Activated gamma-delta T cell (primary cell): ENCODE data around the gene PROX2.

Experiments used
- DNase-seq: peaks from one replicate; lab custom pipeline; 2025; lab: John Stamatoyannopoulos, UW
- total RNA-seq, 2 donors: gene quantifications; one replicate each; lab custom pipeline; 2026; lab: John Stamatoyannopoulos, UW

The PROX2 gene, protein sequence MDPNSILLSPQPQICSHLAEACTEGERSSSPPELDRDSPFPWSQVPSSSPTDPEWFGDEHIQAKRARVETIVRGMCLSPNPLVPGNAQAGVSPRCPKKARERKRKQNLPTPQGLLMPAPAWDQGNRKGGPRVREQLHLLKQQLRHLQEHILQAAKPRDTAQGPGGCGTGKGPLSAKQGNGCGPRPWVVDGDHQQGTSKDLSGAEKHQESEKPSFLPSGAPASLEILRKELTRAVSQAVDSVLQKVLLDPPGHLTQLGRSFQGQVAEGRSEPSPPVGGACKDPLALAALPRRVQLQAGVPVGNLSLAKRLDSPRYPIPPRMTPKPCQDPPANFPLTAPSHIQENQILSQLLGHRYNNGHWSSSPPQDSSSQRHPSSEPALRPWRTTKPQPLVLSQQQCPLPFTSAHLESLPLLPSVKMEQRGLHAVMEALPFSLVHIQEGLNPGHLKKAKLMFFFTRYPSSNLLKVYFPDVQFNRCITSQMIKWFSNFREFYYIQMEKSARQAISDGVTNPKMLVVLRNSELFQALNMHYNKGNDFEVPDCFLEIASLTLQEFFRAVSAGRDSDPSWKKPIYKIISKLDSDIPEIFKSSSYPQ
- total RNA-seq, result 0.26 to 0.57 reads per million in 2 donors

DNA sequence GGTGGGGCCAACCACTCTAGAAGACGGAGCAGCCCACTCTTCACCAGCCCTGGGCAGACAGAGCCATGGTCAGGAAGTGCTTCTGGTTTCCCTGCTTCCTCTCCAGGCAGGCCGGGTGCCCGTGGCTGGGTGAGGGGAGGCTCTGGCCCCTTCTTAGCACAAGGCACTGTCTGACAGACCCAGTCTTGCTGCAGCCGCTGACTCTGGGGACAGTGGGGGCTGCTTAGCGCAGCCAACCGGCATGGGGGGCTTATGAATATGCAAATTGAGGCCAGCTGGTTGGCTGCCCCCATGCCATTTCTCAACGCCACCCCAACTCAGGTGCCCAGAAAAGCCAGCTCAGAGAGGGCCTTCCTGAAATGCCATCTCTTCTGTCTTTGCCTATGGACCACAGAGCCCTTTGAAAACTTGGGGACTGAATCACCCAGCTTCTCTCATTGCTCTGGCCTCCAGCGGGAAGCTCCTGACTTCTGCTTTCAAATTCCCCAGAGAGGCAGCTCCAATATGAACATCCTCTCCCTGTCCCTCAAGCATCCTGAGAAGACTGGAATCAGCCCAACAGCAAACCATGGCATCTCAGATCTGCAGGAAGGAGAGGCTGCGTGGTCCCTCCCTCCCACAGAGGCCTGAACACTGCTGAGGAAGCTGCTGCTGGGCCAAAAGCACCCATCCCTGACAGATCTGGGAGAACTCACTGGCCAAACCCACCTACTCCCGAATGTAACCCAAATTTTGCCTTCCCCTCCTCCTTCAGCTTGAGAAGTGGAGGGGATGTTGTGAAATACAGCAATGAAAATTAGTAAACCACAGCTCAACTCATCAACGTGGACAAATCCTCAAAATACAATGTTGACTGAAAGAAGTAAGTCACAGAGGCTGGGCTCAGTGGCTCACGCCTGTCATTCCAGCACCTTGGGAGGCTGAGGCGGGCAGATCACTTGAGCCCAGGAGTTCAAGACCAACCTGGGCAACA is at the start of gene PROX2:
PROX2 (minus strand) TSS at position 205 of the 973 bp plus-strand sequence. CDS start 12,311 bp downstream, outside the sequence.
- DNase-seq, result peak; percentile 18

DNA sequence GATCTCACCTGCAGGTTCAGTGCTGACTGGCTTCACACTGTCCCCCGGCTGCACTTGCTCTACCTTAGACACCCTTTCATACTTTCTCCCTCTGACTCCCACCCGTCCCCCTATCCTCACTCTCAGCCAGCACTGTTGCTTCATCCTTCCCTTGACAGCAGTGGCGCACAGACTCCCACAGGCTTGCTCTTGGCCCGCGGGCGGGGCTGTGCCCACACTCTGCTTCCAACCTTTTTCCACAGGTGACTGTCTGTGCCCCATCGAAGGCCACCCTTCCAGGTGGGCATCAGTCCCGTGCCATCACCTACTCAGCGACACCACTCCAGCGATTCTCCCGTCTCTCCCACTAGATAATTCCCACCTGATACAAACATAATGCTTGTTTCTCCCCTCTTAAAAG is 48.1 kb upstream of the PROX2 start:
- no peak for DNase-seq

DNA sequence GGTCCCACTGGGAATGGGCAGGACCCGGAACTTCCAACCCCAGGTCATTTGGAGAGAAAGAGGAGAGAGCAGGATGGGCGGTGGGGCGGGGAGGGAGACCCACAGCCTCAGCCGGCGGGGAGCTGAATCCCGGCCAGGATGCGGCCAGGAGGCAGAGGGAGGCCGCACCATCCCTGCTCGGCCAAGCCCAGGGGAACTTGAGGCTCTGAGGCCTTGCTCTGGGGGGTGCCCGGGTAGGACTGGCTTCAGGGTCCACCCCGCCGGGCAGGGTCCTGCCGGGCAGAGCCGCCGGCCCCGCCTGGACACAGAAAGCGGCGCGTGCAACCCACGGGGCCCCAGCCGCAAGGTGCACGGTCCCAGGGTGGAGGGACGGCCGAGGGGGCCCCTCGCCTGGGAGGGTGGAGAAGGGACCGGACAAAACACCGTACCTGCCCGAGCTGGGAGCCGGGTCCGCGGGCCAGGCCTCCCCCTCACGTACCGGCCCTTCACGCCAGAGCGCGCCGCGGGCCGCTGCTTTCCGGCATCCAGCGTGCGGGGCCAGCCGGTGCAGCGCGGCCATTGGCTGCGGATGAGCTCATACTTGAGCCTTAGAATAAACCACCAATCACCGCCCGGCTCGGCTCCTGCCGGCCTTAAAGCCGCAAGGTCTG is 46.9 kb upstream of the PROX2 start, which contains the start of gene RPS6KL1:
RPS6KL1 (minus strand) TSS at position 509 of the 650 bp plus-strand sequence. CDS start 1,719 bp downstream, outside the sequence.
- DNase-seq, result peak; percentile 49

DNA sequence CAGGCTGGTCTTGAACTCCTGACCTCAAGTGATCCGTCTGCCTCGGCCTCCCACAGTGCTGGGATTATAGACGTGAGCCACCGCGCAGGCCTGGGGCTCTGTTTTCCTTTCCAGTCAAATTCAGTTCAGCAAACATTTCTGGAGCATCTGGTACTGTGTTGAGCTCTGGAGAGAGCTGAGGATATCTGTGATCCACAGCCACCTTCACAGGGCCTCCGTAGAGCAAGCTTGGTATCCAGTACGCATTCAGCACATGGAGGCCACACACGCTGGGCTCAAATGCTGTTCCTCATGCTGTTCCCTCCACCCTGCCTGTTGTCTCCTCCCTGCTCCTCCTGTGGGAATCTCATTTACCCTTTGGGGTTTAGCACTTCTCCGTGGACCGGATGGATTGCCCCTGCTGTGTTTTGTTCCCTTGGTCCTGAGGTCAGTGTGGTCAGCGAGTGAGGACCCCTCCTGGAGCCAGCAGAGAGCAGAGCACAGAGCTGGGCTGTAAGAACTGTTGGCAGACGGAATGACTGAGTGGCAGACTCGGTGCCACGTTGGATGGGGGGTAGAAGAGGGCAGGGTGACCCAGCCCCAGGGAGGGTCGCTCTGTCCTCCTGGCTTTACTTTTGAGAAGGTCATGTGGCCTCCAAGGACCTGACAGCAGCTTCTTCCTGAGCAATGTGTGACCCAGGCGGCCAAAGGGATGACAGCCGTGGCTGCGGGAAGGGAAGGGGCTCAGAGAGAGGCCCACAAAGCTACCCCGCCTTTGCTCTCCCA is 46.2 kb upstream of the PROX2 start:
- no peak for DNase-seq

DNA sequence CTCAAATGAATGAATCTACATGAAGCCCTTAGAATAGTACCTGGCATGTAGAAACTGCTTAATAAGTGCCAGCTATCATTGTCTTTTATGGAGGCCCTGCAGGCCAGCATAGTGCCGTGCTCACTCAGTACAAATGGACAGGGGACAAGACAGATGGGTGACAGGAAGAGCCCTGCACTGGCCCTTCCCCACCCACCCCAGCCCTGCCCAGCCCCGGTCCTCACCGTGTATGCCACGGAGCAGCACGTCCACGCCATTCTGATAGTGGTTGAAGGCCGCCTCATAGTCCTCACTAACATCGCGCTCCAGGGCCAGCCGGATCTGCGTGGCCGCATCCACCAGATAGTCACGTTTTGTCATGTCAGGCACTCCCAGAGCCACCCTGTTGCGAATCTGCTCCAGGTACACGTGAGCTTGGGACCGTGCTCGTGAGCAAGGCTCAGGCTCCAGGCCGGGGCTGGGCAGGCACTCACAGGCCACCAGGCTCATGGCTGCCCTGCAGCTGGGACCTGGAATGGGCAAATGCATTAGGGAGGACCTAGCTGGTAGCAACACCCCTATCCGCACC is 45.2 kb upstream of the PROX2 start:
- DNase-seq, result no peak

DNA sequence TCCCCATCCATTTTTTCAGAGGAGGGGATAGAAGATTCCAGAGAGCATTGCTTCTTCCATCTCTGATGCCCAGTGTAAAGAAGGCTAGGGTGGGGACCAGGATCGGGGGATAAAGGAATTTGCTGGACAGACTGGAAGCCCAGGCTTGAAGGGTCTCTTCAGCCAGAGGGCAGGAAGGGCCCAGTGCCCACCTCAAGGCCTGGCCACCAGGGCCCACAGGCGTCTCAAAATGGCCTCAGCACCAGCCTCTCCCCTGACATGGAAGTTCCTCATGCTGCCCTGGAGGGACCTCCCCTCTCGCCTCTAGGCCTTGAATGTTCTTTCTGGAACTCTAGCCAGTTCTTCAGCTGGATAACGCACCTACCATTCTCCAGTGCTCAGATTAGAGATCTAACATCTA is 44.3 kb upstream of the PROX2 start:
- no peak for DNase-seq

DNA sequence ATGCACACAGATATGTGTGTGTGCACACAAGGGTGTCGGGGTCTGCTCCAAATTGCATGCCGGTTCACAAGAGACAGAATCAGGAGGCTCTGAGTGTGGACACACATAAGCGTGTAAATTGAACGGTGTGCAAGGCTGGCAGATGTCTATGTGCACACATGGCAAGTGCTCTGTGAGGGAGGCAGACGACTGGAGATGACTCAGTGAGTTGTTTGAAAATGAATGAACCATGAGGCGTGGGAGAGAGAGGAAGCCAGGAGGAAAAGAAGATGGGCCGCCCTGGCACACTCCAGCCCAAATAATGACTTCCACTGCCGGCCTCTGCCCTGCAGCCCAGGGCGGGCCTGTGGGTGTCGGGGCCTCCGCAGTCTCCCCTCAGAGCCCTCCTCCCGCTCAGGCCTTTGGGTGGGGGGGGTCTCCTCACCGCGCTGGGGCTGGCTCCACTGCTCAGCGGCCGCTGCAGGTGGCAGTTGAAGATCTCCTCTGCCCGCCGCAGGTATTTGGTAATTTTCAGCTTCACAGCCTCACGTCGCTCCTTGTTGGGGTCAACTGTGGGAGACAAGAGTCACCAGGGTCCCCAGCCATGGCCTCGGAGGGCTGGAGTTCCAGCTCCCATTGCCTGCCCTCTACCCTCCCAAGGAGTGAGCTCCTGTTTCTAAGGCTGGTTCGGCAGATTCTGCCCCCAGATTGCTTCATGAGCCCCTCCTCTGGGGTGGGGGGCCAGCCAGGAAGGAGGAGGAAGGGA is 43.6 kb upstream of the PROX2 start:
- DNase-seq, result no peak

DNA sequence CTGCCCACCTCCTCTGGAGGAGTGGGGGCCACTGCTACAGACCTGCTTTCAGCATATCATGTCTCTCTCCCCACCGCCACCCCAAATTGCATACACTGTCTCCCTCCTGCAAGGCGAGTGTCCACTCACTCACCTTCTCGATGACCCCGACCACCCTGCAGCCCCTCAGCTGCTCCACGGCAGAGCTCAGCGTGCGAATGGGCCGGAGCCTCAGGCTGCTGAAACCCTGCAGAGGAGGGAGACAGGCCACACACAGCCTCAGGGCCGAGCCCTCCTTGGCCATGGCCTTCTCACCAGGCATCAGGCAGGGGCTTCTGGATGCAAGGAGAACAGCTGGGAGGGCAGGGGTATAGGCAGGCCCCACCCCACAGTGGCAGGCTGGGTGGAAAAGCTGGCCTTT is 42.4 kb upstream of the PROX2 start:
- DNase-seq, result no peak

DNA sequence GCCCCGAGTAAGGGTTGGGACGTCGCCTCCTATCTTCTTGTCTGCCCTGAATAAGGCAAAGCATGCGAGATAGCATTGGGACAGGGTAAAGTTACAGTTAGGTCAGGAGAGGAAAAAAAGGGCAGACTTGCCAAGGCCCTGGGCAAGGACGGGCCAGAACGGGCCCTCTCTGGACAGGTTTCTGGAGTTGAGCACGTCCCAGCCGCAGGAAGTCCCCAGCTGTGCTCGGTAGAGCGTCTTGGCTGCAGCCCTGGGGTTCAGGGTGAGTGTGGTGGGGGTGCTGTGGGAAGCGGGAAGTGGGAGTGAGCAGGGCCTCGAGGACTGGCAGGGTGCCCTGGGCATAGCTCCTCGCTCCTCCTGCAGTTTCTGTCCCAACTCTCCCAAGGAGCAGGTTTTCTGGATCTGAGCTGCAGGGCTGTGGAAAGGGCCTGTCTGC is 41.7 kb upstream of the PROX2 start:
- DNase-seq, result no peak

DNA sequence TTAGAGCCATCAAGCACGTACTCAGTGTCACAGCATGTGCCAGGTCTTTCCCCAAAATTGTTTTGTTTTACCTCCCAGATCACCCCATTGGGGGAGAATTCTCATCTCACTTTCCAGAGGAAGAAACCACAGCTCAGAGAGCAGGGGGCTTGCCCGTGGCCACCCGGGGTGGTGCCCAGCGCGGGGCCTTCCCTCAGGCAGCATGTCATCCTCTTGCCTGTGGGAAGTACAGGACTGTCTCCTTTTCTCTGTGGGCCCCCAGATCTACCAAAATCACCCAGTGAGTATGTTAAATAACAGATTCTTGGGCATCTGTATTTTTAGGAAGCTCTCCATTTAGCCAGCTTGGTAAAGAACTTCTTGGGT is 41.2 kb upstream of the PROX2 start:
- no peak for DNase-seq

DNA sequence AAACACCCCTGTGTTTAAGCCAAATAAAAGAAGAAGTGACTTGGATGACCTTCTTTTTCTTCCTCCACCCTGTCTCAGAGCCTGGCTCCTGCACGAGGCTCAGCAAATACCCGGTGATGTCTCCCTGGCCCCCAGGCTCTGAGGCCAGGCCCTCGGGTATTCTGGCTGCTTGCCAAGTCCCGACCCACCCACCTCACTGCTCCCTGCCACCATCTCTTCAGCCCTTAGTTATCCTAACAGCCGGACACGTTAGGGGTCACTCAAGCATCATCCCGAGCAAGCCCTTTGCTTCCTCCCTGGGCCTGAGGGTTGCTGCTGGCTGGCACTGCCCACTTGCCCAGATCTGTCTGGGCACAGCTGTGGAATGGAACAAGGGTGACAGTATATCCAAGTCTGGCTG is 39.9 kb upstream of the PROX2 start:
- no peak for DNase-seq

DNA sequence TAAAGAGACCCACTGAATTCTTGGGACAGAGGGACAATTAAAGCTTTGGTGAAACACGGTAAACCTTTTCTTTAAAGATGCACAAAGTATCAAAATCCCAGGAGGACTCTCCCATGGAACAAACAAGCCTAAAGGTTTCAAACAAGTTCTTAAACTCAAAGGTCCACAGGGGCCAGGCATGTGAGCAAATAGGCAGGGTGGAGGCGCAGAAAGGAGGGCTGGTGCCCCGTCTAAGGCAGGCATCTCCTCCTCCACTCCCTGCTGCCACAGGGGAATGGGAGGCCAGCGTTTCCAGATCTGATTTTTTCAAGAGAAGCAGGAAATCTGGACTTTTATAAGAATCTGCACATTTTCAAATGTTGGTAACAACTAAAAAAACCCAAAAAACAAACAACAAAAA is 39.5 kb upstream of the PROX2 start:
- no peak for DNase-seq

DNA sequence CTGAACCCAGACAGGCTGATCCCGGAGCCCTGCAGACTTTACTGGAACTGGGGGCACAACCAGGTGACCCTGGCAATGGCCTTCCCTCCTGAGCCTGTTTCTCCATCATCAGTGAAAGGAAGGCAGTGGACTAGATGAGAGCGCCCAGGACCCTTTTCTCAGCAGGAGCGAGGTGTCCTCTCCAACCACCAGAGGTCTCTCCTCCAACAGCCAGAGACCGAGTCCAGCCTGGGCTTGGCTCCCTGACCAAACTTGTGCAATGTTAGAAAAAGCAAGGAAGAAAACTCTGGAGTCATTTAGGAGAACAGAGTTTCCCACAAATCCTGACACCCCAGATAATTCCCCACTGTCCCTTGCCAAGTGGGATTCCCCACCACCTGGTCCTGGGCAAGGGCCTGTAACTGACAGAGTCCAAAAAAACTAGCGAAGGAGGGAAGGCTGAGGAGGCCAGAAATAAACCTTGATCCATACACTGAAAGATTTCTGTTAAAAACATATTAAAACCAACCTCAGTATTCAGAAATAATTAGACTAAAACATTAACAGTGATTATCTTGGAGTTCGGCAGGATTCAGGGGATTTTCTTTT is 38.1 kb upstream of the PROX2 start:
- DNase-seq, result no peak

DNA sequence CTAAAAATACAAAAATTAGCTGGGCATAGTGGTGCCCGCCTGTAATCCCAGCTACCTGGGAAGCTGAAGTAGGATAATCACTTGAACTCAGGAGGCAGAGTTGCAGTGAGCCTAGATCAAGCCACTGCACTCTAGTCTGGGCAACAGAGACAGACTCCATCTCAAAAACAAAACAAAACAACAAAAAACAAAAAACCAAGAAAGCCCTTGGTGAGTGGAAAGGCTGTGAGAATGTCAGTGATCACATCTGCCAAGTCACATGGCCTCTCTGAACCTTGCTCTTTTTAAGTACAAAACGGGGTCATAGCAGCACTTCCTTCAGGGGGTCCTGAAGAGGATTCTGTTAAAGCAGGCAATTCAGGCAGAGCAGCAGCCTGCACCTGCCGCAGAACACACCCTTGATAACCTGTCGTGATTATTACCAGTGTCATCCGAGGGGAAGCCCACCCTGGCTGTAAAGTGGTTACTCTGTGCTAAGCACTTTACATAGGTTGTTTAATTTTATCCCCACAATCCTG is 37.5 kb upstream of the PROX2 start:
- no peak for DNase-seq

DNA sequence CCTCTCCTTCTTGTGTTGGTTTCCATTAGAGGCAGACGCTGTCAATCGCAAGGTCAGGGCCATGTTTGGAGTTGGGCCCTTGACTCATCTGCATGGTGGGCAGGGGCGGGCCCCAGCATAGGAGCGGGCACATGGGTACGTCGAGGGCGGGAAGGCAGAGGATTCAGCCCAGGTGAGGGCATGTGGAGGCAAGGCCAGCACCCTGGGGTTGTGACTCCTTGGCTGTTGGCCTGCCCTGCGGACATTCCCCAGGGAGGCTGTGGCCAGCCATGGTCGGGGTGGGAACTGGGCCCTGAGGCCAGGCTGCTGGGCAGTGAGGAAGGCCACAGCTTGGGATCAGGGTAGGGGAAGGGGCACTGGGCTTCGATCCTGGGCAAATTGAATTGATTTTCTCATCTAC is 36.9 kb upstream of the PROX2 start:
- no peak for DNase-seq

DNA sequence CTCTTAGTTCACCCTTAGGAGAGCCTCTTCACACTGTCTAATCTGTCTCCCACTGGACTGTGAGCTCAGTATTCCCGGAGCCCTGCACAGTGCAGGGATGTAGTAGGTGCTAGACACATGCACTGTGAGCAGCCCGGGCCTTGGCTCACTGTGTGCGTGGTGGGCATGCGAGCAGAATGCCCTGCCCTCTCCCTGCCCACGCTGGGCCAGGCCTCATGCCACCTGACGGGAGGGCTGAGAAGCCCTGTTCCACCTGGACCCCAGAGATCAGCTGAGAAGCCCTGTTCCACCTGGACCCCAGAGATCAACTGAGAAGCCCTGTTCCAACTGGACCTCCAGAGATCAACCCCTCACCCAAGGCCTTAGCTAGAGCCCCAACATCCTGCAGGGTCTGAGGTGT is 36.2 kb upstream of the PROX2 start:
- DNase-seq, result no peak

DNA sequence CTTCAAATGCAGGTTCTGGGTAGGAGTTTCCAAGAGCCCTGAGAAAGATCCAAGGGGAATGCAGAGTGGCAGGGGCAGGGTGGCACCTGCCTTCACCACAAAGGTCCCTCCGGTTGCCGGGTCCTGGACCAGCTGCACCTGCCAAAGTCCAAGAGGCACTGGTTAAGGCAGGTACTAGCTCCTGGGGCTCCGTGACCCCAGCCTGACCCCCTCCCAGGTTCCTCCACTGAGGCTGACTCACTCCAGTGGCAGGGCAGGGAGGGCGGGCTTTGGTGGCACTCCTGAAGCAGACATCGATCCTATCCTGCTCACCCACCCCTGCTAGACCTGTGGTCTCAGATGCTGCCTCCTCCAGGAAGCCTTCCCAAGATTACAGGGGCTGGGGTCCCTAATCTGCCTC is 35.8 kb upstream of the PROX2 start:
- no peak for DNase-seq

DNA sequence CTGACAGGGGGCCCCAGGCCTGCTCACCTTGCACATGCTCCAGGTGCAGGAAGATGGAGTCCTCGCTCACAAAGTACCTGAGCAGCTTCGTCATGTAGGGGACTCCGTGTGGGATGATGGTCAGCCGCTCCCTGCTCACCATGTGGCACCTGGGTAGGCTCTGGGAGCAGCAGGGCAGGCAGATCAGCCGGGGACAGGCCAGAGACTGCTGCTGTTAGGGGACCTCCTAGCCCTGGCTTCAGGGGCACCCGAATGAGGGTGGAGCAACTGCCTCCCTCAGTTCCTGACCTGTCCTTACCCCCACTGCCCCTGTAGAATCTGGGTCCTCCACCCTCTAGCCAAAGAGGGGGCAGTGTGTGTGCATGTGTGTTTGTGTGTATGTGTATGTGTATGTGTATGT is 35.3 kb upstream of the PROX2 start:
- no peak for DNase-seq

DNA sequence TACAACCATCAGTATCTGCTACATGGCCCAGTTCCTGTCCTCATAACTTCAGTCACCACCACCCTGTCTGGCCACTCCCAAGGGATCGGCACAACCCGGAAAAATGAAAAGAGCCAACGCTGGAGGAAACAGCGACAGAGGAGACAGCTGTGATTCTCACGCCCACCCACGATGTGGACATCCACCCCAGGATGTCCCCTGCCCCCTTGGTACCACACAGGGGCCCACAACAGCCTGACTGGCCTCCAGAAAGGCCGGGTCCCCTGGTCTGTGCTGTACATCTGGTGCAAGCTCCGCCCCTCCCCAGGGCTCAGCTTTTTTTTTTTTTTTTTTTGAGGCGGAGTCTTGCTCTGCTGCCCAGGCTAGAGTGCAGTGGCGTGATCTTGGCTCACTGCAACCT is 34.6 kb upstream of the PROX2 start:
- no peak for DNase-seq
